Hepatocyte (in vitro differentiated cells): ENCODE data around the gene ROR2. TPM values are rescaled to one million over a fixed set of nuclear protein-coding genes. Genes with fewer than 3 reads are reported as not detected.

Experiments
- DNase-seq: peaks from one replicate; pipeline ENCODE4 v3.0.0-alpha.2; 2016; ENCODE audit warnings: low spot score
- H2AFZ ChIP-seq: fragments of 200-600 bp; sonication (generic); 2 replicates; pipeline ENCODE4 v1.6.0; 2016; ENCODE audit warnings: antibody characterized with exemption, mild to moderate bottlenecking
- H3K27ac ChIP-seq: fragments of 200-600 bp; sonication (generic); 2 replicates; pipeline ENCODE4 v1.5.1; 2016; ENCODE audit warnings: mild to moderate bottlenecking
- H3K27me3 ChIP-seq: fragments of 200-600 bp; sonication (generic); 2 replicates; pipeline ENCODE4 v1.6.1; 2016
- H3K36me3 ChIP-seq: fragments of 200-600 bp; sonication (generic); replicated peaks from 2 replicates; pipeline ENCODE4 v1.5.1; 2016; ENCODE audit warnings: low read depth; ENCODE audit not compliant: insufficient read depth
- H3K4me1 ChIP-seq: fragments of 200-600 bp; sonication (generic); 2 replicates; pipeline ENCODE4 v1.5.1; 2016; ENCODE audit warnings: mild to moderate bottlenecking, moderate library complexity; ENCODE audit not compliant: insufficient read depth
- H3K4me2 ChIP-seq: fragments of 200-600 bp; sonication (generic); 2 replicates; pipeline ENCODE4 v1.6.0; 2016
- H3K4me3 ChIP-seq: fragments of 200-600 bp; sonication (generic); 2 replicates; pipeline ENCODE4 v1.5.1; 2016; ENCODE audit warnings: mild to moderate bottlenecking
- H3K79me2 ChIP-seq: fragments of 200-600 bp; sonication (generic); 2 replicates; pipeline ENCODE4 v1.6.0; 2017; ENCODE audit warnings: mild to moderate bottlenecking
- H3K9me2 ChIP-seq: fragments of 200-600 bp; sonication (generic); replicated peaks from 2 replicates; pipeline ENCODE4 v1.6.0; 2017; ENCODE audit warnings: mild to moderate bottlenecking; ENCODE audit not compliant: insufficient read depth
- H3K9me3 ChIP-seq: fragments of 200-600 bp; sonication (generic); 2 replicates; pipeline ENCODE4 v1.5.1; 2016; ENCODE audit warnings: low read depth, mild to moderate bottlenecking
- H4K20me1 ChIP-seq: fragments of 200-600 bp; sonication (generic); 2 replicates; pipeline ENCODE4 v1.6.0; 2016; ENCODE audit warnings: mild to moderate bottlenecking; ENCODE audit not compliant: insufficient read depth, poor library complexity, severe bottlenecking
- EZH2 ChIP-seq: fragments of 200-600 bp; sonication (generic); IDR thresholded peaks from 2 replicates; pipeline ENCODE4 v1.6.1; 2016; ENCODE audit warnings: antibody characterized with exemption, mild to moderate bottlenecking, borderline replicate concordance
- EZH2phosphoT487 ChIP-seq: fragments of 200-600 bp; sonication (generic); IDR thresholded peaks from one replicate; pipeline ENCODE4 v1.6.1; 2018; ENCODE audit warnings: antibody characterized with exemption, mild to moderate bottlenecking, low read depth, moderate library complexity; ENCODE audit not compliant: unreplicated experiment, severe bottlenecking
- WGBS: methylation state at CpG from one replicate; pipeline ENCODE4 v1.1.6; 2016; ENCODE audit warnings: low lambda C conversion rate; ENCODE audit errors: missing lambda C conversion rate; 5-methylcytosine and 5-hydroxymethylcytosine counted together
- polyA plus RNA-seq: library from polyadenylated mRNA; unstranded; fragments of >200 nt; fragmentation: Nextera tagmentation; extraction: Ambion mirVana; gene quantifications from 2 replicates; pipeline ENCODE4 v1.2.1, GENCODE V29; 2016
- total RNA-seq: library from RNA; depleted of rRNA; stranded (reverse); fragments of >200 nt; gene quantifications from 2 replicates; pipeline ENCODE4 v1.2.3, GENCODE V29; 2014
- TF ChIP-seq, protein P1 (sequence below): fragments of 200-600 bp; sonication (generic); IDR thresholded peaks from 2 replicates; pipeline ENCODE4 v1.5.1; 2016; ENCODE audit warnings: antibody characterized with exemption, mild to moderate bottlenecking; ENCODE audit not compliant: poor library complexity

ROR2 gene
- total and polyA plus RNA-seq, 2 experiments from 2014 or later: 25.6 to 29.5 TPM

DNA sequence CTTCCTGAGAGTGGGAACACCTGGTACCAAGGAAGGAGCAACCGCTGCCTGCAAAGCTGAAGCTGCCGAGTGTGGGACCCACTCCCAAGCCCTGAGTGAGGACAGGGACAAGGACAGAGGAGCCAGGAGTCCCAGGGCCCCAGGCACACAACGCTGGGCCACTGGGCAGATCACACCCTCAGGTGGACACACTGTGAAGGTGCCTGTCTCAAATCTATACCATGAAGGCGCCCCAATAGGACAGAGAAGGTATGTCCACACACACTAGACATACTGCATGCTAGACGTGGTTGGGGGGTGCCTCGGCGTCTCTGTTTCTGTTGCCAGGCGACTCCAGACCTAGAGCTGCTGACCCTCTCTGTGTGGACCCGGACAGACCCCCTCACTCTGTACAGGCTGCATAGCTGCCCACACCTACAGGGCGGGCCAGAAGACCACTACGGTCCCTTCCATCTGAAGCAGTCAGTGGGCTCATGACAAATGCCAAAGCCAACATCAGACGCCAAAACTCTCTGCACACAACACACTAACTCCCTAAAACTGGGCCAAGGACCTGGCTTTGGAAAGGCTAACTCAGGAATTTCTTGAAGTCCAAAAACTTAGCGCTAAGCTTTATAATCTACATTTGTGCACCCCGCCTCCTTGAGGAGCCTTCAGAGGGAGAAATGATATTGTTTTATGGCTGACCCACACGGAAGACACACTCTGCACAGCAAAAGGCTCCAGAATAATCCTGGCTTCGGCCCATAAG lies 60.7 kb downstream of the ROR2 start:
- no peaks in the 10 kb centered on the region for H3K27me3 ChIP-seq
- H3K9me2 ChIP-seq: no peaks in the 10 kb centered on the region
- no peak for TF ChIP-seq EZH2
- TF ChIP-seq, protein P1, sequence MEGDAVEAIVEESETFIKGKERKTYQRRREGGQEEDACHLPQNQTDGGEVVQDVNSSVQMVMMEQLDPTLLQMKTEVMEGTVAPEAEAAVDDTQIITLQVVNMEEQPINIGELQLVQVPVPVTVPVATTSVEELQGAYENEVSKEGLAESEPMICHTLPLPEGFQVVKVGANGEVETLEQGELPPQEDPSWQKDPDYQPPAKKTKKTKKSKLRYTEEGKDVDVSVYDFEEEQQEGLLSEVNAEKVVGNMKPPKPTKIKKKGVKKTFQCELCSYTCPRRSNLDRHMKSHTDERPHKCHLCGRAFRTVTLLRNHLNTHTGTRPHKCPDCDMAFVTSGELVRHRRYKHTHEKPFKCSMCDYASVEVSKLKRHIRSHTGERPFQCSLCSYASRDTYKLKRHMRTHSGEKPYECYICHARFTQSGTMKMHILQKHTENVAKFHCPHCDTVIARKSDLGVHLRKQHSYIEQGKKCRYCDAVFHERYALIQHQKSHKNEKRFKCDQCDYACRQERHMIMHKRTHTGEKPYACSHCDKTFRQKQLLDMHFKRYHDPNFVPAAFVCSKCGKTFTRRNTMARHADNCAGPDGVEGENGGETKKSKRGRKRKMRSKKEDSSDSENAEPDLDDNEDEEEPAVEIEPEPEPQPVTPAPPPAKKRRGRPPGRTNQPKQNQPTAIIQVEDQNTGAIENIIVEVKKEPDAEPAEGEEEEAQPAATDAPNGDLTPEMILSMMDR: no peak
- TF ChIP-seq EZH2phosphoT487: no peak
- no peak for DNase-seq
- no peak overlapping the region for H2AFZ ChIP-seq
- H3K9me3 ChIP-seq: no peaks in the 10 kb centered on the region
- no peaks in the 10 kb centered on the region for H3K36me3 ChIP-seq
- H3K4me2 ChIP-seq: peak overlapping the region; percentile 46
- peaks cover 8% of the 10 kb centered on the region for H4K20me1 ChIP-seq
- peaks cover 79% of the 10 kb centered on the region for H3K79me2 ChIP-seq
- peak overlapping the region; percentile 73 for H3K27ac ChIP-seq
- H3K4me3 ChIP-seq: no peak overlapping the region
- peaks cover 53% of the 10 kb centered on the region for H3K4me1 ChIP-seq
- whole genome bisulfite sequencing: 89% methylated on average over 16 of the region's 16 CpGs

DNA sequence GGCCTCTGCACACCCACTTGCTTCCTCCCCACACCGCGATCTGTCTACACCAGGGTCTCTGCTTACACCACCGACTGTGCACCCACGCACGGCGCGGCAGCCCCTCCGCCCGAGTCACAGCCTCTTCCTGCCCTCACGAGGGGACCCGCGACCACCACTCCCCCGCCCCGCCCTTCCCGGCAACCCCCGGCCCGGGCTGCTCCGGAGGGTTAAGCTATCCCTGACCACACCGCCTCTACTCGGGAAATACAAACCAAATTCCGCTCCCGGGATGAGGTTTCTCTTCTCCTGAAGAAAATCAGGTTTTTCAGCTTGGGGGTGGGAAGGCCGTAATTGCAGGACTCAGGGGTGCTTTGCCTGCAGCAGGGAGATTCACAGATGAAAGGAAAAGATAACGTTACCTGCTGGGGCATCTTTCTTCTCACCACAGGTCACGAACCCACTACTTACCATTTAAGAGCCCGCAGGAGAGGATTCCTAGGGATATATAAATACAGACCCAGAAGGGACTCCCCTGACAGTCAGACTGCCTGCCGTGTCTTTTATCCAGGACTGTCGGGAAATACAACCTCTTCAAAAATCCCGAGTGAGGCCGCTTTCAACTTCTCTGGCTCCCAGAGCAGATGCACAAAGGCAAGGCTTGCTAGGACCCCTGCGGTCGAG lies 63.5 kb downstream of the ROR2 start:
- Histone ChIP-seq H3K9me3 (no peaks in the 10 kb centered on the region), H3K4me2 (peak overlapping the region; percentile 65), H3K36me3 (no peaks in the 10 kb centered on the region), H2AFZ (no peak overlapping the region), H3K27ac (peak overlapping the region; percentile 83), H3K27me3 (no peaks in the 10 kb centered on the region), H3K4me1 (peaks cover 53% of the 10 kb centered on the region), H3K79me2 (peaks cover 70% of the 10 kb centered on the region), H4K20me1 (peaks cover under 1% of the 10 kb centered on the region), H3K4me3 (no peak overlapping the region), H3K9me2 (no peaks in the 10 kb centered on the region)
- TF ChIP-seq, protein P1: no peak
- TF ChIP-seq EZH2 (no peak), EZH2phosphoT487 (no peak)
- DNase-seq: no peak
- 44% methylated on average over 17 of the region's 32 CpGs for WGBS

DNA sequence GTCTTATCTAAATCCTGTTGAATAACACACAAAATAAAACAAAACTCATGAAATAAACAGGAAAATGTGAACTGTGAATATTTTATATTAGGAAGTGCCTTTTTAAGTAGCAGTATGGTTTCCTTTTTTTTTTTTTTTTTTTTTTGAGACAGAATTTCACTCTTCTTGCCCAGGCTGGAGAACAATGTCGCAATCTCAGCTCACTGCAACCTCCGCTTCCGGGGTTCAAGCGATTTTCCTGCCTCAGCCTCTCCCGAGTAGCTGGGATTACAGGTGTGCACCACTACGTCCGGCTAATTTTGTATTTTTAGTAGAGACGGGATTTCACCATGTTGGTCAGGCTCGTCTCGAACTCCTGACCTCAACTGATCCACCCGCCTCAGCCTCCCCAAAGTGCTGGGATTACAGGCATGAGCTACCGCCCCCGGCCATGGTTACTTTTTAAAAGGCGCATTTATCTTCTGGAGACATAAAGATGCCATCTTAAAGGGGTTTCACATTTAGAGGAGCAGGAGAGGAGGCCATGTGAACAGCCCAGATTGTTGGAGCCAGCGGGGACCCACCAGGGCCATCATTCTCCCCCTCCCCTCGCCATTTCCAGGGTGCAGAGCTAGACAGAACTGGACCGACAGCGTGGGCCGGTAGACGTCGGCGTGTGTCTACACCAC lies 64.1 kb downstream of the ROR2 start:
- 77% methylated on average over 22 of the region's 22 CpGs for whole genome bisulfite sequencing
- H3K4me2 ChIP-seq: peak overlapping the region; percentile 65

More for the DNA sequence above, 64.1 kb downstream of the ROR2 start:
- Histone ChIP-seq H3K4me3 (no peak overlapping the region), H3K9me3 (no peaks in the 10 kb centered on the region), H3K27ac (peak overlapping the region; percentile 83), H3K27me3 (no peaks in the 10 kb centered on the region), H4K20me1 (no peaks in the 10 kb centered on the region), H3K79me2 (peaks cover 72% of the 10 kb centered on the region), H2AFZ (no peak overlapping the region), H3K36me3 (no peaks in the 10 kb centered on the region), H3K9me2 (no peaks in the 10 kb centered on the region), H3K4me1 (peaks cover 49% of the 10 kb centered on the region)
- no peak for DNase-seq
- TF ChIP-seq EZH2 (no peak), EZH2phosphoT487 (no peak)
- TF ChIP-seq, protein P1: no peak
